Limb (tissue), 2 donors: ENCODE measurements around the gene OSGIN1.

Source experiments
- DNase-seq, 2 donors: peaks; one replicate each; pipeline ENCODE4 v3.0.0-alpha.2; 2016; ENCODE audit errors: extremely low spot score in 2 of 2

Gene OSGIN1

DNA sequence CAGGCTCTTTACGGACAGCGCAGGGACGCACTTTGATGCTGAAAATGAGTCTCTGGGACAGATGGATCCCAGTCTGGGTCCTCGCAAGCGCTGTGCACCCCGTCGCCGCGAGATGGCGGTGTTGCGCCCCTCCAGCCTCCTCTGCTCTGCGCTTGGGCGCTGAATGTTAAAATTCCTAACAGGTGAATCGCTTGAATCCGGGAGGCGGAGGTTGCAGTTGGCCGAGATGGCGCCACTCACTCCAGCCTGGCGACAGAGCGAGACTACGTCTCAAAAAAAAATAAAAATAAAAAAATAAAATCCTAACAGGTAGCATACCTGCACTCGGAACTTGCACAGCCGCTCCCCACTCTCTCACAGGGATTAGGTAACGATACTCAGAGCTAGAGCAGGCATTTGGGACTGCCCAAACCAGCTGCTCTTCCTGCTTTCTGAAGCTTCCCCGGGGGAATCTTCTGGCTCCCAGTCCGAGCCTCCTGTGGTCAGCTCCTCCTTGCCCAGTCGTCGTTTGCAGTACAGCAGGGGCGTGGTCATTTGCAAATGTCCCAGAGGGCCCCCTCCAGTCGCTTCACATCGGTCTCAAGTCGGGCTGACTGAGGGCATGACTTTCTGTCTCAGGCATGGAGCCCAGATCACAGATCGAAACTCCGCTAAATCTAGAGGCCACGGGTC, 26.2 kb upstream of the OSGIN1 start:
- DNase-seq = peak; percentile 54 to 87

DNA sequence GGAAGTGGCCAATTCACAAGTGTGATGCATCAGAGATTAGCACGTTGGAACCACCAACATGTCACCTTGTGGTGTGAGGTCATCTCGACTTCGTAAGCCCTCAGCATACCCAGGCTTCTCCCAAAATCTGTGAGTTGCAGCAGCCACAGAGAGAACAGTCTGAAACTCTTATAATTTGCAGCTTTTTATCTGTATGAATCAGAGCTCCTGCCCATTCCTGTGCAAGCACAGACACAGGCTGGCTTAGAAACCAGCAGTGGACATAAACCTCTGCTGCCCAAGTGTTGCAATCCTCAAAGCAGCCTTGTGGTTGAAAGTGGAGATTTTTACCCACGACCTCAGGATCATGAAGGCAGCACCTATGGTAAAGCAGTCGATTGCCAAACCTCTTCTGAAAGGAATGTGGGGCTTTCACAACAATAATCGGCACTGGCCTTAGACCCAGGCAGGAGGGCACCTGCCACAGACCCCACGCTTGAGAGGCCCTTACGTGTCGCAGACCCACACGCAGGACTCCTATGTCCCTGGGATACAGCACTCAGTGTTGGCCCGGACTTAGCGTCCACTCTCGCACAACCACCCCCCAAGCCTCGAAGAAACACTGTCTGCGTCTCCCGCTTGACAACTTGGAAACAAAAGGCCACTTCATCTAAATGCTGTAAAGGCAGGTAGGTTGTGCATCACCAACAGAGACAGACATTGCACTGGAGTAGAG, 24.5 kb upstream of the OSGIN1 start:
- DNase-seq = no peak

DNA sequence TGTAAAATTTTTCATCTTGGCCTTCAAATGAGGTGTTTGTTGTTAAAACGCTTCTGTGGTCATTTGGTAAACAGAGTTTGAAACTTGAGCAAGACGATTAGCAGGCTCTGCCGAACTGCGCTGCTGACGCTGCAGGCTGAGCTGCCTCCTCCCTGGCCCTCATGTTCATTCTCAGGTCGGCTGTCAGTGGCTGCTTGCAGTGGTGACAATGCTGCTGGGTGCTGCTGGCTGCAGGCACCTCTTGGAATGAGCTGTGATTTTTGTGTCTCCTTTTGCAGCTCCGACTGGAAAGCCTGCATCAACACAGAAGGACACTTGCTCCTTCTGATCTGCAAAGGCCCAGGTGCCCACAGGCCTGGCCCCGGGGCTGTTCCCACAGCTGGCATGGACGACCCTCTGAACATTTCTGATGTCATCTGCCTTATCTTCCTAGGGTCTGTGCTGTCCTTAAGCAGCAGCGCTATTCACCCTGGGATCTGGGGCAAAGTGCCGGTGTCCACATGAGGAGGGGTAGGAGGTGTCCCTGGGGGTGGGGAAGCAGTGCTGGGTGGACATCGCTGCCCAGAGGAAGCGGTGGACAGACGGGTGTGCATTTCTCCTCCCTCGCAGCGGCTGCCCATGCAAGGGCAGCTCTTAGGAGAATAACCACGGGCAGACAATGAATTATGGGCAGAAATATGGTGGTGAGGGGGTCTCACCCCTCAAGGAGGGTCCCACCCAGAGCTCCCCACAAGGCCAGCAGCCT, 23.1 kb upstream of the OSGIN1 start:
- DNase-seq = no peak

DNA sequence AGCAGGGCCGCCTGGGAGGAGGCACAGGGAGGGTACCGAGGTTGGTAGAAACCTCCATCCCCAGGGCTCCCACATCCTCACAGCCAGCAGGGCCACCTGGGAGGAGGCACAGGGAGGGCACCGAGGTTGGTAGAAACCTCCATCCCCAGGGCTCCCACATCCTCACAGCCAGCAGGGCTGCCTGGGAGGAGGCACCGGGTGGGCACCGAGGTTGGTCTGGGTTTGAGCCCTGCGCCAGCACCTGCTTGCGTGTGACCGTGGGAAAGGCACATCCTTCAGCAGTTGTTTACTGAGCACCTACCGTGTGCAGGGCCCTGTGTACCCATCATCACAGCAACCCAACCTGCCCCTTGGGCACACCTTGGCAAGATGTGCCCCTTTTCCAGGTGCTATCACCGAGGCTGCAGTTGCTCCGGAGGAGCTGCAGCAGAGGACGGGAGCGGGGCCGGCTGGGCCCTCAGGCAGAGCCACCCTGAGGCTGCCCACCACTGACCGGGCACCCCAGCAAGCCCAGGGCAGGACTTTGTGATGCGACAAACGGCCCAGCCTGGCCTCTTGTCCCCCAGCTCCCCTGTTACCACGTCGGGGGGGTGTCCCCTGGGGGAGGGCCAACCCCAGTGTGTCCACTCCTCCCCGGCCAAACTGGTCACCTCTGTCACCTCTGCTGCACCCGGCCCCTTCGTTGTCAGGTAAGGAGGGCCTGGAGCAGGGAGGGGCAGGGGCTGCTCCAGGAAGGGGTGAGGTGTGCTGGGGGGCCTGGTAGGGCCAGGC, 22.1 kb upstream of the OSGIN1 start:
- DNase-seq = no peak

DNA sequence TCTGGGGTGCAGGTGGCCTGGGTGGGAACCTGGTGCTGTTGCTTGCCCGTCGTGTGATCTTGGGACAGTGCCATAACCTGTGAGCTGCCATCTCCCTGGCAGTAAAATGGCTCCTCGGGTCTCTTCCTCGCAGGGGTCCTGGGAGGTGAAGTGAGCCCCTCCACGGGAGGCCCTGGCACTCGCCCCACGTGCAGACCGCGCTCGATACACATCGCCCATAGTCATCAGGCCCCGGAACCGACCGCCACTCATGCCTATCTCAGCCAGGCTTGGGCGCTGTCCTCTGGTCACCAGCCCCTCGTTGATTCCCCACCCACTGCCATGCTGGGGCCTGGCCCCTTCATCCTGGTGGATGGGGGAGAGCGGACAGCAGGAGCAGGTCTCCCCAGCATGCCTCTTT, 21.5 kb upstream of the OSGIN1 start:
- no peak for DNase-seq

DNA sequence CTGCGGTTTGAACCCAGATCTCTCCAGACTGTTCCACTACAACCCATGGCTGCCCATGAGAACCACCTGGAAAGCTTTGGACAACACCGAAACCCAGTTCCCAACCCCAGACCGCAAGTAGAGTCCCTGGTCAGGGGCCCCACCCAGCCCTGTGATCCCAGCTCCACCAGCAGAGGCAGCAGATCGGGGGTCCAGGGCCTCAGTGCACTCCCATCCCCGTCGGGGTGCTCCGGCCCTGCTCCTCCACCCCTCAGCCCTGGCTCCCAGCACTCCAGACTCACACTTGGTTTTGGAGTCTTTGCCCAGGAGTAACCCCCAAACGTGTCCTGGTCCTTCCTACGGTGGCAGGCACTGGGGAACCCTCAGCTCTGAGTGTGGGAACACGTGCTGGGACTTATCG, 20.7 kb upstream of the OSGIN1 start:
- DNase-seq = no peak

DNA sequence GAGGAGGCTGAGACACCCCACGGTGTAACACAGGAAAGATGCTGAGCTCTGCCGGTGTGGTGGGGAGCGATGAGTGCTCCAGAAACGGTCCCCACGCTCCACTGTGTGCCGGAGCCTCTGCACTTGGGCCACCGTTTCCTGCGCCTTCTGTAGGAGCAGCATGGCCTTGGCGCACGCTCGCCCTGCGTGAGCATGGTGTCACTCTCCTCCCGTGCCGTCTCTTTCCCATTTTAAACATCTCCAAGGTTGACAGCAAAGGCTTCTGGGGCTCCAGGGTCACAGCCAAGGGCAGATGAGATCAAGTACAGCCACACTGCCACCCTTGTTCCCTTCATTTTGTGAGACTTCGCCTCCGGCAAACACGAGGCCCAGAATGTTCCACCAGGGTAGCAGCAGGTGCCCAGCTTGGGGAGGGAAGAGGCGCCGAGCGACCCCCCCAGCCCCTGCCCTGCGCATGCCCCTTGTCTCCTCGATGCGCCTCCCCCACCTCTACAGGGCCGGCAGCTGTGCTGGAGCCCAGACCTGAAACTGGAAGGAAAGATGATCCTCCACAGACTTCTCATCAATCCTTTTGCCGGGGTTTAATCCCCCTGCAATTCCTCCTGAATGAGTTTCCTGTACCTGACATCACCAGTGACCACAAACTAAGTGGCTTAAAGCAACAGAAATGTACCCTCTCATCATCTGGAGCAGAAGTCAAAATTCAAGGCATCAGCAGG, 19.9 kb upstream of the OSGIN1 start:
- no peak for DNase-seq

DNA sequence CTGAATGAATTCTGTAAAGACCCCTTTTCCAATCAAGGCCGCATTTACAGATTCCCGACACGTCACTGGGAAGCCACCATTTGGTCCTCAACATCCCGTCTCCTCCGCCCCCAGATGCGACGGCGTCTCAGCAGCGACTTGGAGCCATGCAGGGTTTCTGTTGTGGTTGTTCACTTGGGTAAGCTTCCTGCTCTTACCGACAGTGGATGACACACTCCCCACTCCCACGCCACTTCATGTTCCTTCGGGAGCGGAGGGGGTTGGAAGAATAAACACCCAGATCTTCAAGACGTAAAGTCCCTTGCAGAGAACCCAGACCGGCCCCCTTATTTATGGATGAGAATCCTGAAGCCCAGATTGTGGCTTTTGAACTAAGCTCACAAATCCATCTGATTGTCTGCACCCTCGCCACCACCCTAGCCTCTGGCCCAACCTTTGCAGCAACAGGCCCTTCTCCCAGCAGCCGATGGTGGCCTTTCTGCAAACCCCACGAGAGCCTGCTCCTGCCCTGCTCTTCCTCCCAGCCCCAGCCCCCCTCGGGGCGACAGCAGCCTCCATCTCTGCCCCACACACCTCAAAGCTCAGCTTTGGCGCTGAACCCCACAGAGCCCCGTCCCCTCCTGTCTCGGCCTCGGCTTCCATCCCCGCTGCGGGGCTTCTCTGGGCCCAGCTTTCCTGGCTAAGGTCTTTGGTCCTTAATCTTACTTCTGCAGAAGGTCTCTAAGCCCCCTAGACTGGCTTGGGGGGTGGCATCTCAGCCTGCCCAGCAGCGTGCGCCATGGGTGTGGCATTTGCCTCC, 19.0 kb upstream of the OSGIN1 start:
- no peak for DNase-seq

DNA sequence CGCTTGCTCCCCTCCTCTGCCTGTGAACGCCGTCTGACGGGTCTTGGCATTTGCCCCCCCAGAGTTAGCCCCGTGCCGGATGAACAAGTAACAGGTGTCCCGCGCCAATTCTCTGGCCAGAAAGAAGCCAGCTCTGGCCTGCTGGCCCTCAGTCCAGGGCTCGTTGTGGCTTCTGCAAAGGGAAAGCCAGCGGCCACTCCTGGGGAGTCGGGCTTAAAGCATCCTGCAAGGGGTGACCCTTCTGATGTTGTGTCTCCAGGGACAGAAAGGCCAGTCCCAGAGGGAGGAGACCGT, 18.4 kb upstream of the OSGIN1 start:
- no peak for DNase-seq

DNA sequence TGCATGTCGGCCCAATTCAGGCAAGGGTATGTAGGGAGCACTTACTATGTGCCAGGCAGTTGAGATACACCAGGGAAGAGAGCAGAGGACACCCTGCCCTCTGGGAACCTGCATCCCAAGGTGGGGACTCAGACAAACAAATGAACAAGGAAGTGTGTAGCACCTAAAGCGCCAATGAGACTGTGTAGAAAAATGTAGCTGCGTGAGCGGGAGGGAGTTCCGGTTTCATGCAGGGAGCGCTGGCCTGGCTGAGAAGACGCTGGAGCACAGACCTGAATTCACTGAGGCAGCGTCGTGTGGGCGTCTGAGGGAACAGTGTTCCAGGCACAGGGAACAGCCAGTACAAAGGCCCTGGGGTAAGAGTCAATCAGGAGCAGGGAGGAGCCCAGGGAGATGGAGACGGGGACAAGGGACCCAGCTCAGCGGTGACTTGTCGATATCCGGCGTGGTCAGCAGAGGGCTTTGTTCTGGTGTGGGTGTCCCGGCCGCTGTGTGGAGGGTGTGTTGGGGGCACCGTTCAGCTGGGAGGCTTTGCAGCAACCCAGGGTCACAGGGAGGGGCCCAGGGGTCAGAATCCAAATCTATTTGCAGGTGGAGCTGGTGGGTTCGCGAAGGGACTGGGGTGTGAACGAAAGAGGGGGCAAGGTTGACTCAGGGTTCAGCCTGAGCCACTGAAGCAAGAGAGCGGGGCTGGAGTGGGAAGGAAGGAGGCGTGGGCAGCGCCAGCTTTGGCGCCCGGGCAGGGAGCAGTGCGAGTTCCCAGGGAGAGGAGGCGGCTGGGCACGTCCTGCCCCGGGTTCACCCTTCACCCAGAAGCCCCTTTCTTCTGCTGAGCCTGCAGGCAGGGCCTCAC, 17.8 kb upstream of the OSGIN1 start:
- no peak for DNase-seq

- no peak for DNase-seq
These were observed 17.2 kb upstream of the OSGIN1 start for GRCh38 chr16:83935858-83936255.

DNA sequence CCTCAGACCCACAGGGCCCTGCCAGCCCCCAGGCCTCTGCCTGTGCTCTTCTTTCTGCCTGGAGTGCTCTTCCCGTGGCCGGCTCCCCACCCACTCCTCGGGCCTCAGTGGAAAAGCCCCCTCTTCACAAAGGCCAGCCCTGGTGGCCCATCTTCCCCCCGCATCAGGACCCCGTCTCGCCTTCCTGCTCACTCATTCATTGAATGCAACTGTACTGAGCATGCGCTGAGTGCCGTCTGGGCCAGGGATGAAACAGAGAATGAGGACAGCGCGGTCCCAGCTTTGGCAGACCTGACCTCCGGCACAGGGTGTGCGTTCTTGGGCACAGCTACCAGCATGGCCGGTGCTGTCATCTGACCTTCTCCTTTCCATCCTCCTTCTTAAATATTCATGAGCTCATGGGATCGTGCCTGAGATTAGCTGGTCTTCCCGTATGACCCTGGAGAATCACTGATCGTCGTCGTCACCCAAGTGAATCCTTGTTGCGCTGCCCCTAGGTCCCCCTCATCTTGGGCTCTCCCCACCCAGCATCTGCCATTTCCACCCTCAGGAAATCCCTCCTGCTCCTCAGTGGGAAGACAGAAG, 16.4 kb upstream of the OSGIN1 start:
- DNase-seq = no peak

GRCh38 chr16:83937267-83937666, 15.8 kb upstream of the OSGIN1 start:
- DNase-seq = no peak

DNA sequence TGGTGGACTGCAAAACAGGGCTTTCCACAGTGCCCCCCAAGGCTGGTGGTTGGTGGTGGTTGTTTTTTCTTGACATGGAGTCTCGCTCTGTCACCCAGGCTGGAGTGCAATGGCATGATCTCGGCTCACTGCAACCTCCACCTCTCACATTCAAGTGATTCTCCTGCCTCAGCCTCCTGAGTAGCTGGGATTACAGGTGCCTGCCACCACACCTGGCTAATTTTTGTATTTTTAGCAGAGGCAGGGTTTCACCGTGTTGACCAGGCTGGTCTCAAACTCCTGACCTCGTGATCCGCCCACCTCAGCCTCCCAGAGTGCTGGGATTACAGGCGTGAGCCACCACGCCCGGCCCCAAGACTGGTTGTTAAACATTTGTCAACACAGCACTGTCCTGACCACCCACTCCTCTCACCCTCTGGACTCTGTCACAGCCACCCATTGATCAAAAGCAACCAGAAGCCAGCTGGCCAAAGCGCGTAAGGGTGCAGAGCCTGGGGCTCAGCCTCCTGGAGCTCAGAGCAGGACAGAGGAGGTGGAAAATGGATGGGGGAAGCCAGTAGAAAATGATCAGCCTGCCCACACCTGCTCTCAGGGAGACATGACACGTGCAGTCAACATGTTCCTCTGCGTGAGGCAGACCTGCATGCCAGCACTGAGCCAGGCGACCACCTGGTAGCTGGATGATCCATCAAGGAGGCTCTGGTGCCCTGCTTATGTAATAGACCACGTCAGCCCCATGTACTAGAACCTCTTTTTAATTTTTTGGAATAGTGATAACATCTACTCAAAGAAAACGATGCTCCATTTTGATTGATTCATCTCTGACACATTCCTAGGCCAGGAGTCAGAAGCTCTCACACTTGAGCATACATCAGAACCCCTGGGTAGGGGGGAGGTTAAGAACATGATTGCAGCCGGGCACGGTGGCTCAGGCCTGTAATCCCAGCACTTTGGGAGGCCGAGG, 14.8 kb upstream of the OSGIN1 start:
- DNase-seq = no peak

- no peak for DNase-seq
These were observed 13.7 kb upstream of the OSGIN1 start for GRCh38 chr16:83939266-83939855.

DNA sequence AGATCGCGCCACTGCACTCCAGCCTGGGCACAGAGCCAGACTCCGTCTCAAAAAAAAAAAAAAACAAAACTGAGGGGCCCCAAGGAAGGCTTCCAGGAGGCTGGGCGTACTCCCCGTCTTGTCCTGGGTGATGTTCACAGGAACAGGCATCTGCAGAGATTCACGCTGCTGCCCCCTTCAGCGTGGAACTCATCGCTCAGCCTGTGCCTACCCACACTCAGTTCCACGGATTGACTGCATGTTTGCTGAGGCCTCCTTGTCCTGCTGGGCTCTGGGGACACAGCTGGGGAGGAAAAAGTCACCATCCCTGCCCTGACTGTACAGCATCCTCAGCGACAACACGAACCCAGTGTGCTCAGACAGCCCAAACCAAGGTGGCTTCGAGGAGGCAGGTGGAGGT, 12.9 kb upstream of the OSGIN1 start:
- no peak for DNase-seq

DNA sequence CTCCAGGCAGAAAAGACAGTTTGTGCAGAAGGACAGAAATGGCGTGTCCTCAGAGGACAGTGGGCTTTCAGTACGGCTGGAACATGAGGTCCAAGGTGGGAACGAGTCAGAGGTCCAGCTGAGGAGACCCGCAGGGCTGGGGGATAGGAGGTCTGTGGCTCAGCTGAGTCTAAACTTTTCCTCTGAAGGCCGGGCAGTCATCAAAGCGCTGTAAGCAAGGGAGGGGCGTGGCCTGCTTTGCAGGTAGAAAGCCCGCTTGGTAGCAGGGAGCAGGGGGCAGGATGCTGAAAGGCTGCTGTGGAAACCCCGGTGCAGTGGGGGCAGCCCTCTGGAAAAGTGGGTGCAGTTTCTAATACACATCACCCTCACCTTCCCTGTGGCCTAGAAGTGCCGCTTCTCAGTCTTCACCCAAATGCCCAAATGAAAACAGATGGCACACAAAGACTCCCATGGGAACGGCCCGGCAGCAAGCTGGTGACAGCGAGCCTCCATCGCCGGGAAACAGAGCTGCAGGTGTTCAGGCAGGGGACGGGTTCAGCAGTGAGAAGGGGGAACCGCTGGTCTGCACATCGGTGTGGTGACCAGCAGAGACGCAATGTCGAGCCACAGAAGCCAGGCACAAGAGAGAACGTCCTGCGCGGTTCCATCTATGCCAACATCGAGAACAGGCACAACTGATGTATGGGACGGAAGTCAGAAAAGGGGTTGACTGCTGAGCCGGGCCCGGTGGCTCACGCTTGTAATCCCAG, 12.2 kb upstream of the OSGIN1 start:
- no peak for DNase-seq
